Sciatic nerve (tissue), 2 donors: ENCODE results near the gene JARID2. TPM values are rescaled to one million over a fixed set of nuclear protein-coding genes. Genes with fewer than 3 reads are reported as not detected.
A peak's percentile ranks its signal among the peaks of the same experiment; 100 is the strongest.

Source experiments
- ATAC-seq: fragments of 200-7000 bp; cut with Tn5 transposase; one replicate; pipeline ENCODE4 v1.9.1; 2020; ENCODE audit warnings: mild to moderate bottlenecking, moderate library complexity
- DNase-seq: peaks from one replicate; pipeline ENCODE4 v3.0.0-alpha.2; 2020; ENCODE audit warnings: low spot score
- intact Hi-C: fragments of 100-400 bp; cut with DNase I; formaldehyde crosslinking; loops from one replicate; pipeline ENCODE4 v1.14.2; 2022
- total RNA-seq: library from RNA; stranded (reverse); fragmentation: NEBNext Ultra II Directional; extraction: Animal tissue kit (Norgen Biotek cat#: 25700); gene quantifications from one replicate; pipeline ENCODE4 v1.2.1, GENCODE V29; 2021
- donor health status: DM: no; HTN: no; CAD: no.
- donor health status: DM: no; HTN: no; CAD: no.

Gene JARID2
- total RNA-seq, 1 donor from 2014 or later = 12.7 TPM

- intact Hi-C loops = no loop called here
- DNase-seq (no peak), ATAC-seq (no peak)
Measured at GRCh38 chr6:15457121-15457650, 211.3 kb downstream of the JARID2 start.

GRCh38 chr6:15458021-15458459, 212.2 kb downstream of the JARID2 start:
- DNase-seq (no peak), ATAC-seq (no peak)
- intact Hi-C loops = no loop called here

- ATAC-seq (no peak), DNase-seq (no peak)
- intact Hi-C loops = no loop called here
Measured at GRCh38 chr6:15460110-15460727, 214.3 kb downstream of the JARID2 start.

GRCh38 chr6:15461127-15461944, 215.5 kb downstream of the JARID2 start:
- intact Hi-C loops = no loop called here
- DNase-seq (no peak), ATAC-seq (no peak)

GRCh38 chr6:15462256-15462655, 216.4 kb downstream of the JARID2 start:
- intact Hi-C loops = no loop called here
- ATAC-seq = no peak
- no peak for DNase-seq

GRCh38 chr6:15462717-15463525, 217.1 kb downstream of the JARID2 start:
- DNase-seq = no peak
- no peak for ATAC-seq
- intact Hi-C loops = no loop called here

GRCh38 chr6:15464211-15464725, 218.4 kb downstream of the JARID2 start:
- no peak for DNase-seq
- intact Hi-C loops = no loop called here
- ATAC-seq = no peak

GRCh38 chr6:15465212-15465611, 219.3 kb downstream of the JARID2 start:
- DNase-seq = no peak
- intact Hi-C loops = no loop called here
- ATAC-seq = no peak

GRCh38 chr6:15470746-15471145, 224.9 kb downstream of the JARID2 start:
- DNase-seq = no peak
- intact Hi-C loops = no loop called here
- no peak for ATAC-seq

GRCh38 chr6:15472621-15473020, 226.8 kb downstream of the JARID2 start:
- intact Hi-C loops = no loop called here
- ATAC-seq = no peak
- no peak for DNase-seq

- no peak for ATAC-seq
- intact Hi-C loops = no loop called here
- no peak for DNase-seq
Measured at GRCh38 chr6:15473174-15473573, 227.3 kb downstream of the JARID2 start.

GRCh38 chr6:15473741-15474161, 227.9 kb downstream of the JARID2 start:
- ATAC-seq = peak; percentile 65
- intact Hi-C loops = no loop called here
- DNase-seq = no peak

GRCh38 chr6:15474196-15474595, 228.3 kb downstream of the JARID2 start:
- ATAC-seq = no peak
- DNase-seq = no peak
- intact Hi-C loops = no loop called here

- intact Hi-C loops = no loop called here
Measured at GRCh38 chr6:15475261-15475660, 229.4 kb downstream of the JARID2 start.

GRCh38 chr6:15475872-15476271, 230.0 kb downstream of the JARID2 start:
- no peak for DNase-seq
- ATAC-seq = no peak
- intact Hi-C loops = no loop called here

More at GRCh38 chr6:15475261-15475660, 229.4 kb downstream of the JARID2 start:
- ATAC-seq (no peak), DNase-seq (no peak)

GRCh38 chr6:15476631-15477380, 230.9 kb downstream of the JARID2 start:
- intact Hi-C loops = no loop called here
- DNase-seq (no peak), ATAC-seq (peak; percentile 23)

- no peak for DNase-seq
- intact Hi-C loops = no loop called here
- ATAC-seq = no peak
Measured at GRCh38 chr6:15477746-15478145, 231.9 kb downstream of the JARID2 start.

GRCh38 chr6:15479761-15480160, 233.9 kb downstream of the JARID2 start:
- intact Hi-C loops = no loop called here
- DNase-seq (no peak), ATAC-seq (no peak)

- DNase-seq = no peak
- ATAC-seq = no peak
- intact Hi-C loops = no loop called here
Measured at GRCh38 chr6:15480525-15480924, 234.7 kb downstream of the JARID2 start.
